OCI-LY1 (cell line): ENCODE data around the gene PREX1.

Experiments
- H2AFZ ChIP-seq: fragments of 200-600 bp; sonication (generic), shearing (Covaris generic); 2 replicates; pipeline ENCODE4 v1.6.0; 2014; ENCODE audit warnings: antibody characterized with exemption, mild to moderate bottlenecking, low read length
- H3F3A ChIP-seq: fragments of 200-600 bp; sonication (generic), shearing (Covaris generic); 2 replicates; pipeline ENCODE4 v1.6.0; 2014; ENCODE audit warnings: mild to moderate bottlenecking, antibody characterized with exemption, low read length, moderate library complexity; ENCODE audit not compliant: insufficient read depth
- H3K27ac ChIP-seq: fragments of 200-600 bp; sonication (generic); 2 replicates; pipeline ENCODE4 v1.5.1; 2014; ENCODE audit warnings: low read length, mixed run types, mild to moderate bottlenecking, low read depth; ENCODE audit not compliant: poor library complexity, severe bottlenecking
- H3K27me3 ChIP-seq: fragments of 200-600 bp; sonication (generic); 2 replicates; pipeline ENCODE4 v1.6.0; 2014; ENCODE audit warnings: antibody characterized with exemption, mild to moderate bottlenecking, low read length, moderate library complexity; ENCODE audit not compliant: insufficient read depth
- H3K36me3 ChIP-seq: fragments of 200-600 bp; sonication (generic); 2 replicates; pipeline ENCODE4 v1.6.1; 2014; ENCODE audit warnings: mild to moderate bottlenecking, antibody characterized with exemption, low read length, moderate library complexity, mixed read lengths; ENCODE audit not compliant: insufficient read depth
- H3K4me1 ChIP-seq: fragments of 200-600 bp; sonication (generic); 2 replicates; pipeline ENCODE4 v1.5.1; 2014; ENCODE audit warnings: mild to moderate bottlenecking, low read length, moderate library complexity; ENCODE audit not compliant: insufficient read depth, severe bottlenecking
- H3K4me2 ChIP-seq: fragments of 200-600 bp; sonication (generic), shearing (Covaris generic); 2 replicates; pipeline ENCODE4 v1.6.1; 2014; ENCODE audit warnings: low read length
- H3K4me3 ChIP-seq: fragments of 200-600 bp; sonication (generic); 2 replicates; pipeline ENCODE4 v1.5.1; 2014; ENCODE audit warnings: low read length, low read depth, mild to moderate bottlenecking, mixed read lengths; ENCODE audit not compliant: poor library complexity, severe bottlenecking
- H3K79me2 ChIP-seq: fragments of 200-600 bp; shearing (Covaris generic); 2 replicates; pipeline ENCODE4 v1.6.1; 2016; ENCODE audit warnings: mixed run types, low read length, mixed read lengths; ENCODE audit not compliant: insufficient read depth
- H3K9ac ChIP-seq: fragments of 200-600 bp; sonication (generic), shearing (Covaris generic); 2 replicates; pipeline ENCODE4 v1.6.1; 2014; ENCODE audit warnings: mild to moderate bottlenecking, low read length, mixed read lengths
- H3K9me2 ChIP-seq: fragments of 200-600 bp; sonication (generic), shearing (Covaris generic); 2 replicates; pipeline ENCODE4 v1.6.1; 2014; ENCODE audit warnings: low read depth, mild to moderate bottlenecking, low read length, mixed read lengths
- H3K9me3 ChIP-seq: fragments of 200-600 bp; shearing (Covaris generic); 2 replicates; pipeline ENCODE4 v1.6.1; 2014; ENCODE audit warnings: low read length, mixed read lengths
- H4K20me1 ChIP-seq: fragments of 200-600 bp; sonication (generic), shearing (Covaris generic); 2 replicates; pipeline ENCODE4 v1.6.0; 2016; ENCODE audit warnings: mild to moderate bottlenecking, low read length; ENCODE audit not compliant: insufficient read depth
- EZH2 ChIP-seq: fragments of 200-600 bp; sonication (generic), shearing (Covaris generic); IDR thresholded peaks from 2 replicates; pipeline ENCODE4 v1.8.0; 2017; ENCODE audit warnings: borderline replicate concordance, mixed run types, mild to moderate bottlenecking, antibody characterized with exemption, low read length, moderate library complexity, mixed read lengths
- TF ChIP-seq, protein P1 (sequence below): fragments of 200-600 bp; sonication (generic), shearing (Covaris generic); IDR thresholded peaks from 2 replicates; pipeline ENCODE4 v1.5.1; 2017; ENCODE audit warnings: mild to moderate bottlenecking, antibody characterized with exemption, low read length, moderate library complexity, mixed read lengths

PREX1 gene

GRCh38 chr20:48761874-48762273 is 65.9 kb downstream of the PREX1 start:
- Histone ChIP-seq H3K36me3 (no peaks in the 10 kb centered on the region), H3K4me1 (no peaks in the 10 kb centered on the region), H3K79me2 (no peaks in the 10 kb centered on the region), H3F3A (no peaks in the 10 kb centered on the region), H4K20me1 (no peaks in the 10 kb centered on the region), H3K4me2 (no peak overlapping the region), H3K9me2 (no peaks in the 10 kb centered on the region), H2AFZ (no peak overlapping the region), H3K9me3 (no peaks in the 10 kb centered on the region), H3K27ac (no peak overlapping the region), H3K4me3 (no peak overlapping the region), H3K9ac (no peak overlapping the region), H3K27me3 (0 out of 2 replicates have a peak, but pooled peaks cover 9% of the 10 kb centered on the region)
- TF ChIP-seq, protein P1, sequence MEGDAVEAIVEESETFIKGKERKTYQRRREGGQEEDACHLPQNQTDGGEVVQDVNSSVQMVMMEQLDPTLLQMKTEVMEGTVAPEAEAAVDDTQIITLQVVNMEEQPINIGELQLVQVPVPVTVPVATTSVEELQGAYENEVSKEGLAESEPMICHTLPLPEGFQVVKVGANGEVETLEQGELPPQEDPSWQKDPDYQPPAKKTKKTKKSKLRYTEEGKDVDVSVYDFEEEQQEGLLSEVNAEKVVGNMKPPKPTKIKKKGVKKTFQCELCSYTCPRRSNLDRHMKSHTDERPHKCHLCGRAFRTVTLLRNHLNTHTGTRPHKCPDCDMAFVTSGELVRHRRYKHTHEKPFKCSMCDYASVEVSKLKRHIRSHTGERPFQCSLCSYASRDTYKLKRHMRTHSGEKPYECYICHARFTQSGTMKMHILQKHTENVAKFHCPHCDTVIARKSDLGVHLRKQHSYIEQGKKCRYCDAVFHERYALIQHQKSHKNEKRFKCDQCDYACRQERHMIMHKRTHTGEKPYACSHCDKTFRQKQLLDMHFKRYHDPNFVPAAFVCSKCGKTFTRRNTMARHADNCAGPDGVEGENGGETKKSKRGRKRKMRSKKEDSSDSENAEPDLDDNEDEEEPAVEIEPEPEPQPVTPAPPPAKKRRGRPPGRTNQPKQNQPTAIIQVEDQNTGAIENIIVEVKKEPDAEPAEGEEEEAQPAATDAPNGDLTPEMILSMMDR: no peak
- no peak for TF ChIP-seq EZH2

DNA sequence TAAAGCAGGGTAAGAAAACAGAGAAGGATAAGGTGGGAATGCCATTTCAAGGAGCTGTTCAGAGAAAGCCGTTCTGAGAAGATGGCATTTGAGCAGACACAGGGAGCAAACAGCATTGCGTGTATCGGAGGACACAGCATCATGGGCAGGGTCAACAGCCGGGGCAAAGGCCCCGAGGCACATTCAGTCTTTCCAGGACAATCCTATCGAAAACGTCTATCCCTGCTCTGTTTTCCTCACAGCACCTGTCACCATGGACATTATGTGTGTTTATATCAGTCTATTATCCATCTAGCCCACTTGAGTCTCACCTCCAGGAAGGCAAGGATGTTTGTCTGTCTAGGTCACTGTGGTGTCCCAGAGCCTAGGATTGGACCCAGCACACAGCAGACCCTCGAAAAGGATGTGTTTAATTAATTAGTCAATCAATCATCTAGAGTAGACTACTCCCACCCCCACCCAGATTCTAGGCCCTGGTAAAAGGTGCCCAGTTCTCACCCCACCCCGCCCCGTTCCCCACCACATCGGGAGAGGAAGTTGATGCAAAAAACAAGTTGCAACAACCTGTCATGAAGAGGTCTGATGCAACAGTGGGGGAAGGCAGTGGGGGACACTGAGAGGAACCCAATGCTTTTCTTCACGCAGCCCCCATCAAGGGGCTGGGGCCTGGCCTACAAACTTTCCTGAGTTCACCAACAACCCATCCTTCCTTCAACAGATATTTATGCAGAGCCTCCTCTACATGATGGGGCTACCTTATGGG is 66.6 kb downstream of the PREX1 start:
- Histone ChIP-seq H3K79me2 (no peaks in the 10 kb centered on the region), H3K4me3 (no peak overlapping the region), H3K4me2 (no peak overlapping the region), H4K20me1 (no peaks in the 10 kb centered on the region), H3K4me1 (no peaks in the 10 kb centered on the region), H3K9ac (no peak overlapping the region), H3F3A (no peaks in the 10 kb centered on the region), H3K9me2 (no peaks in the 10 kb centered on the region), H3K9me3 (no peaks in the 10 kb centered on the region), H2AFZ (no peak overlapping the region), H3K27me3 (0 out of 2 replicates have a peak, but pooled peaks cover 9% of the 10 kb centered on the region), H3K27ac (no peak overlapping the region), H3K36me3 (no peaks in the 10 kb centered on the region)
- no peak for TF ChIP-seq EZH2
- TF ChIP-seq, protein P1: no peak

- no peaks in the 10 kb centered on the region for H3K79me2 ChIP-seq
- 0 out of 2 replicates have a peak, but pooled peaks cover 8% of the 10 kb centered on the region for H3K27me3 ChIP-seq
- no peak overlapping the region for H3K9ac ChIP-seq
- no peaks in the 10 kb centered on the region for H3F3A ChIP-seq
- H3K9me3 ChIP-seq: no peaks in the 10 kb centered on the region
- H2AFZ ChIP-seq: no peak overlapping the region
- H3K36me3 ChIP-seq: no peaks in the 10 kb centered on the region; the same call in 1 of the 2 replicates
- no peak overlapping the region for H3K27ac ChIP-seq
- no peaks in the 10 kb centered on the region for H3K9me2 ChIP-seq
- no peak overlapping the region for H3K4me2 ChIP-seq
- H4K20me1 ChIP-seq: no peaks in the 10 kb centered on the region
- H3K4me3 ChIP-seq: no peak overlapping the region
- TF ChIP-seq, protein P1: no peak
- TF ChIP-seq EZH2: no peak
- H3K4me1 ChIP-seq: no peaks in the 10 kb centered on the region
Measured at GRCh38 chr20:48760403-48760983, 67.3 kb downstream of the PREX1 start.
